HG03565 (cell line): ENCODE data around the gene ELOB.

ENCODE experiments used
- ATAC-seq: cut with Tn5 transposase; IDR thresholded peaks from one replicate; pipeline ENCODE4 v1.9.1; 2021; ENCODE audit warnings: mild to moderate bottlenecking, moderate library complexity; ENCODE audit not compliant: unreplicated experiment

The ELOB gene

GRCh38 chr16:2769675-2770056, 7.4 kb downstream of the ELOB start:
- ATAC-seq, result no peak

GRCh38 chr16:2769100-2769529, 8.0 kb downstream of the ELOB start:
- ATAC-seq, result no peak

GRCh38 chr16:2768403-2769089, 8.5 kb downstream of the ELOB start:
- no peak for ATAC-seq

DNA sequence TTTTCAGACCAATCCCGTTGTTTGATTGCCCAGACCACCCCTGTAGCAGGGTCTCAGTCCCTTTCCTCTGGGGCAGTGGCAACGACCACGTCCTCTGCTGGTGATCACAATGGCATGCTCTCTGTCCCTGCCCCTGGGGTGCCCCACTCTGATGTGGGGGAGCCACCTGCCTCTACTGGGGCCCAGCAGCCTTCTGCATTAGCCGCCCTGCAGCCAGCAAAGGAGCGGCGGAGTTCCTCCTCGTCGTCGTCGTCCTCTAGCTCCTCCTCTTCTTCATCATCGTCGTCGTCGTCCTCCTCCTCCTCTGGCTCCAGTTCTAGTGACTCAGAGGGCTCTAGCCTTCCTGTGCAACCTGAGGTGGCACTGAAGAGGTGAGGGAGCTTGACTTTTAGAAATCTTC, 9.2 kb downstream of the ELOB start:
- ATAC-seq, result no peak

DNA sequence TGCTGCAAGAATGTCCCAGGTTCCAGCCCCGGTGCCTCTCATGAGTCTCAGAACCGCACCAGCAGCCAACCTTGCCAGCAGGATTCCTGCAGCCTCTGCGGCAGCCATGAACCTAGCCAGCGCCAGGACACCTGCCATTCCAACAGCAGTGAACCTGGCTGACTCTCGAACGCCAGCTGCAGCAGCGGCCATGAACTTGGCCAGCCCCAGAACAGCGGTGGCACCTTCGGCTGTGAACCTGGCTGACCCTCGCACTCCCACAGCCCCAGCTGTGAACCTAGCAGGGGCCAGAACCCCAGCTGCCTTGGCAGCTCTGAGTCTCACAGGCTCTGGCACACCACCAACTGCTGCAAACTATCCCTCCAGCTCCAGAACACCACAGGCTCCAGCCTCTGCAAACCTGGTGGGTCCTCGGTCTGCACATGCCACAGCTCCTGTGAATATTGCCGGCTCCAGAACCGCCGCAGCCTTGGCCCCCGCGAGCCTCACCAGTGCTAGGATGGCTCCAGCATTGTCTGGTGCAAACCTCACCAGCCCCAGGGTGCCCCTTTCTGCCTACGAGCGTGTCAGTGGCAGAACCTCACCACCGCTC, 9.8 kb downstream of the ELOB start:
- no peak for ATAC-seq

GRCh38 chr16:2766430-2767139, 10.5 kb downstream of the ELOB start:
- ATAC-seq, result no peak

- no peak for ATAC-seq
These were observed 11.3 kb downstream of the ELOB start for GRCh38 chr16:2765462-2766404.

- no peak for ATAC-seq
These were observed 12.4 kb downstream of the ELOB start for GRCh38 chr16:2764718-2765117.

DNA sequence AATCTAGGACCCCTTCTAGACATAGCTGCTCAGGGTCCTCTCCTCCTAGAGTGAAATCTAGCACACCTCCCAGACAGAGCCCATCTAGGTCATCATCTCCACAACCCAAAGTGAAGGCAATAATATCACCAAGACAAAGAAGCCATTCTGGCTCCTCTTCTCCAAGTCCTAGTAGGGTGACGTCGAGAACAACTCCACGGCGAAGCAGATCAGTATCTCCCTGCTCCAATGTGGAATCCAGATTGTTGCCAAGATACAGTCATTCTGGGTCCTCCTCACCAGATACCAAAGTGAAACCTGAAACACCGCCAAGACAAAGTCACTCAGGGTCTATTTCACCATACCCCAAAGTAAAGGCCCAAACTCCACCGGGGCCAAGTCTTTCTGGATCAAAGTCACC, 13.9 kb downstream of the ELOB start:
- ATAC-seq, result no peak

GRCh38 chr16:2762711-2763110, 14.4 kb downstream of the ELOB start:
- ATAC-seq, result no peak

DNA sequence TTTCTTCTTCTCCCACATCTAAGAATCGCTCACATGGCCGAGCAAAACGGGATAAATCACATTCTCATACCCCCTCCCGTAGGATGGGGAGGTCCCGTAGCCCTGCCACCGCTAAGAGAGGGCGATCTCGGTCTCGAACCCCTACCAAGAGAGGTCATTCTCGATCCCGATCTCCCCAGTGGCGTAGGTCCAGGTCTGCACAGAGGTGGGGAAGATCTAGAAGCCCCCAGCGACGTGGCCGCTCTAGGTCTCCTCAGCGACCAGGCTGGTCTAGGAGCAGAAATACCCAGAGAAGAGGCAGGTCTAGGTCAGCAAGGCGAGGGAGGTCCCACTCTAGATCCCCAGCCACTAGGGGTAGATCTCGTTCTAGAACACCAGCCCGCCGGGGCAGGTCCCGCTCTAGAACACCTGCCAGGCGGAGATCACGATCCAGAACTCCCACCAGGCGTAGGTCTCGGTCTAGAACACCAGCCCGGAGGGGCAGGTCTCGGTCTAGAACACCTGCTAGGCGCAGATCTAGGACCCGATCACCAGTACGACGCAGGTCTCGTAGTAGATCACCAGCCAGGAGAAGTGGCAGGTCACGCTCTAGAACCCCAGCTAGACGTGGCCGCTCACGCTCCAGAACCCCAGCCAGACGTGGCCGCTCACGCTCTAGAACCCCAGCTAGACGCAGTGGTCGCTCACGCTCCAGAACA, 15.0 kb downstream of the ELOB start:
- no peak for ATAC-seq

GRCh38 chr16:2761472-2761871, 15.6 kb downstream of the ELOB start:
- ATAC-seq, result no peak

- ATAC-seq, result no peak
These were observed 19.7 kb downstream of the ELOB start for GRCh38 chr16:2757344-2757743.

DNA sequence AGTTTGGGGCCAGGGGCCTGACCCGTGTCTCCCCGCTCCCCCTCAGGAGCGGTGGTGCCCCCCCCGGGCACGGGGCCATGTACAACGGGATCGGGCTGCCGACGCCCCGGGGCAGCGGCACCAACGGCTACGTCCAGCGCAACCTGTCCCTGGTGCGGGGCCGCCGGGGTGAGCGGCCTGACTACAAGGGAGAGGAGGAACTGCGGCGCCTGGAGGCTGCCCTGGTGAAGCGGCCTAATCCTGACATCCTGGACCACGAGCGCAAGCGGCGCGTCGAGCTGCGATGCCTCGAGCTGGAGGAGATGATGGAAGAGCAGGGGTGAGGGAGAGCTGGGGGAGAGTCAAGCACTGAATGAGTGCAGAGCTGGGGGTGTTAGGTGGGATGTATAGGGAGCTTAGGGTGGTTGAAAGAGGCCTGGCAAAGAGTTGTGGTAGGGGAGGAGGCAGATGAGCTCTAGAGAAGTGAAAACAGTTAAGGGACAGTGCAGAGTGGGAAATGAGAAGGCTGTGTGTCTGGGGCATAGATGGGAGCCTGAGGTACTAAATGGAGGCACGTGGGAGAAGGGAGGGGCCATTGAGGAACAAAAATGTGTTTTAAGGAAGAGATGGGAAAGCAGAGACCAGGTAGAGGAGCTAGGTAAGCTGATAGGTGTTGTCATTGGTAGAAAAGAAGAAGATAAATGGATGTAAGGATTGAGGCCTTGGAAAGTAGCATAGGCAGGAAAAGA, 20.6 kb downstream of the ELOB start:
- ATAC-seq, result no peak

DNA sequence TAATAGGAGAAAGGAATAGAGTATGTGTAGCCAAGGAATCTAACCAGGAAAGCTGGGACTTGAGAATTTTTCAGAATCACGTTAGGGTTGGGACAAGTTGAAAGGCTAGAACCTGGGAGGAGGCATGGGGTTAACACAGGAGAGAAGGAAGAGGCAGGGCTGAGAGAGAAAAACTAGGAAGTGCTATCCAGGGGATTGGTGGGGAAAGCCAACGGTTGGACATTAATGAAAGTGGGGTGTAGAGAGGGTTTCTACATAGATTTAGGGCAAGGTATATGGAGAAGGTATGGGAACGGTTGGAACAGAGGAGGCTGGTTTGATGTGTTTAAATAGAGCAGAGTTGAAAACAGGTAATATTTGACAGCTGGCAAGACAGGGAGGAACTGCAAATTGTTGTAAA, 21.9 kb downstream of the ELOB start:
- no peak for ATAC-seq

- no peak for ATAC-seq
These were observed 23.4 kb downstream of the ELOB start for GRCh38 chr16:2753733-2754020.

DNA sequence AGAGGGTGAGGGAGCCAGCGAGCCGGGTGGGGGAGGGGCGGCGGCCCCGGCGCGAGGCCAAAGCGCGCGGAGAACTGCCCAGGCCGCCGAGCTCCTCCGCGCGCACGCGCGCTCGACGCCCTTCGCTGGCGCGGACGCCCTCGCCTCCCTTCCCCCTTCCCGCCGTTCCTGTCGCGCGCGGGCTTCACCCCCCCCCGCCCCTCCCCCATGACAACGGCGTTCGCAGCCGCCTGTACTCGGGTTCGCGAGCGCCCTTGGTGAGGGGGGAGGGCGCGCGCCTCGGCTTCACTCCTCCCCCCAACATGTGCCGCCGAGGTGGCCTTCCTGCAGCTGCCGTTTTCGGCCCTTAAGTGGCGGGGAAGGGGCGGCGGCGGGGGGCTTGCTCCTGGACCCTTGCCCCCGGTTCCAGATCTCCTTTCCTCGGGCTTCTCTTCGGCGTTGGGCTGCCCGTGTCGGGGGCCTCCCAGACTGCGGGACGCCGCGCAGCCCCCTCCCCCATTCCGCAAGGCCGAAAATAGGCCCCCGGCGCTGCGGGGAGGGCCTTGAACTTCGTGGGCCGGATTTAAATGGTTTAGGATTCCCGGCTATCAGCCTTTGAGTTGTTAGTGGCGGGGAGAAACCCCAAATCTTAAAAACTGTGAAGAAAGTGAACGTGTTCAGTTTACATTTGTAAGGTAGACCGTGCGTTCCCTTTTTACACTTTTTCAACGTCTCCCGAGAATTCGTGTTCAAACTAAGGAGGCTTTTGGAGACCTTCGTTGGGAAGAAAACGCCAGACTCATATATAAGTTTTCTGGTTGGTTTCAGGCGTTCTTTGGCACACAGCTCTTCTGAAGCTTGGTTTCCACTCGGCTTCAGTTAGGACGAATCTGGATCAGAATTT, 24.0 kb downstream of the ELOB start:
- ATAC-seq, result peak; percentile 13

DNA sequence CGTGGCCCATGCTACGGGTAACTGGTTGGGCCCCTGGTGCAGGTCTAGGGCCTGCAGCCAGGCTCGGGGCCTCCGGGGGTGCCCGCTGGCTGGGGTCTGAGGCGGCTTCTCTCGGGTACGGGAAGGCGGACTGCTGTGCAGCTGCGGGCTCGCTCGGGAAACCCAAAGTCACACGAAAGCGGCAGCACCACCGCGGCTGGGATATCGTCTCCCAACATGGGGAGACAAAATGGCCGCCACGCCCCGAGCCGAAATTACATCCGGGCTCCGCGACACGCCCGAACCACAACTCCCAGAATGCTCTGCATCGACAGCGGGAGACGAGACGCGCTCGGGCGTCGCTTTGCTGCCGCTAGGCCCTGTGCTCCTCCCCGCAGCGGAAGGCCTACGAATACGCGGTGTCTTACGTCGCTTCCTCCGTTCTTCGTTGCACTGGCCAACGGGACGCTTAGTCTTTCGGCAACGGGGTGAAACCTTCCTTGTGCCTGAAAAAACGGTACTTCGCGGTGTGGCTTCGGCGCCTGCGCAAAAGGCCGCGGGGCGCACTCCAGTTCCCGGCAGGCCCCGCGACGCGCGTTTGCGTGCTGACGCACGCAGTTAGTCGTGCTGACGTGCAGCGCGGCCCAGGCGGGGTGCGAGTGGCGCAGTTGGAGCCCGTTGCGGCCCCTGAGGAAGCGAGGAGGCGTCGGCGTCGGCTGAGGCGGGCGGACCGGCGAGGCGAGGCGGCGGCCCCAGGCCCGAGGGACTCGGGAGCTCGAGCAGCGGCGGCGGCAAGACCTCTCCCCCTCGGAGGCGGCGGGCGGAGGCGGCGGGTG, 24.8 kb downstream of the ELOB start, which contains the start of gene SRRM2:
Gene SRRM2, plus strand, starts transcription at position 604 of the 815 bp plus-strand sequence. CDS start 3,727 bp downstream, outside the sequence.
- peak; percentile 75 for ATAC-seq
